Measurements from ENCODE around the gene TPMT.

Gene TPMT

DNA sequence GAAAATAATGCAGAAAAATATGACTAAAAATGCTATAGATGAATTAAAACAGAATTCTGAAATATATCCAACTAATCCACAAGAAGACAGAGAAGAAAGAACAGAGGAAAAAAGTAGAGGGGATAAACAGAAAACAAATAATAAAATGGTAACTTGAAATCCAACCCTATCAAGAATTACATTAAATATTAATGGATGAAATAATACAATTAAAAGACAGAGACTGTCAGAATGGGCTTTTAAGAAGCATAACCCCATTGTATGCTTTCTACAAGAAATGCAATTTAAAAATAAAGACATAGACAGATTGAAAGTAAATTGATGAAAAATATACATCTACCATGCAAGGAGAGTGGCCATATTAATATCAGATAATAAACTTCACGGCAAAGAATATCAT is 47.8 kb downstream of the TPMT start:
- no peak for DNase-seq

DNA sequence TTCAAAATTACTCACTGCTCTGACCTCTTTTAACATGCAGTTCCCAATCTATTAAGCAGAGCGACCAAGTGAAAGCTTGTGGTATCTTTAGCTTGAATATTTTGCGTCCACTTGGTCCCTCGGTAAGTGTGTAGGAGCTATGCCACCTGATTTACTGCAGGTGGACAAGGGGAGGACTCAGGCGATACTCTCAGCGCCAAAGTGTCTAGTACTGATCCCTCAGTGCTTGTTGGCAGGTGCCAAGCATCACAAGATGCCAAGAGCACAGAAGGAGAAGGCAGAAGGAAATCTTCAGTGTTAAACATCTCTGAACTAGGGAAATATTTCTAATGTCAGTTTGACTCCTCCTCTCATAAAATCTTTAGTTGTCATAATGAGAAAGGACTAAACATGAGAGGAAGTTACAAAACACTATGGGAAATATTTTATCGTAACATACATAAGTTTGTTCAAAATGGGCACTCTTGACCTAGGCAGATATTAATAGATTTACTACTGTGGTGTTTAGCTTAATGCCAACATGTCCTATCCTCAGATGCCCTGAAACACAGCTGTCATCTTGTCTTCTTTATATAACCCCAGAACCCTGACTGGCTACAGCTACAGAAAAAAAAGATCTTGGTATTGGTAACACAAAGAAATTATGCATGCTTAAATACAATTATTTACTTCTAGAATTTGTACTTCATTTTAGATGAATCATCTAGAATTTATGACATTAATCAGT is 51.9 kb downstream of the TPMT start:
- no peak for DNase-seq

DNA sequence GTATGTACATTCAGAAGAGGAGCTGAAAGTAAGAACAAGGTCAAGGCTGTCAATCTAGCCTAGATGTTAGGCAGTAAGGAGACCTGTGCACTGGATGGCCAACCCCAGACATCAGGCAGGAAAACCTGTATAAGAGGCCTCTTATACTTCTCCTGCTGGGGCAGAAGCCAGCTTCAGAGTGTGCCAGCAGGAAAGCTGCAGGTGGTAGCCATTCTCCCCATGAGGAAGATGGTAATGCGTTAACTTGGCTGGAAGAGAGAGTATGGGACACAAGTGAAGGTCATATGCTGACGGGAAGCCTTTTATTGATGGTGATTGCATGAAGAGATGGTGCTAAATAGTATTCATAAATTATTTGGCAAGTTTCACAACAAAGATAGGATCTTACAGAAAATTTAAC is 53.0 kb downstream of the TPMT start:
- DNase-seq: no peak

DNA sequence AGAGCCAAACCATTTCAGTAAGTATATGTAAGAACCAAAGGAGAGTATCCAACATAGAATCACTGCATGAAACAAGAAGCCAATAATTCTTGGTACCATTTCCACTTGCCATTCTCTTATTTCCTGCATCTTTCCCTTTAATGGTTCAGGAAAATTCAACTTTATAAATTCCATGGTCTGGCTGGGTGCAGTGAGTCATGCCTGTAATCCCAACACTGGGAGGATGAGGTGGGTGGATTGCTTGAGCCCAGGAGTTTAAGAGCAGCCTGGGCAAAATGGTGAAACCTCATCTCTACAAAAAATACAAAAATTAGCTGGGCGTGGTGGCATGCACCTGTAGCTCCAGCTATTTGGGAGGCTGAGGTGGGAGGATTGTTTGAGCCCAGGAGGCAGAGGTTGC is 53.6 kb downstream of the TPMT start:
- no peak for DNase-seq

DNA sequence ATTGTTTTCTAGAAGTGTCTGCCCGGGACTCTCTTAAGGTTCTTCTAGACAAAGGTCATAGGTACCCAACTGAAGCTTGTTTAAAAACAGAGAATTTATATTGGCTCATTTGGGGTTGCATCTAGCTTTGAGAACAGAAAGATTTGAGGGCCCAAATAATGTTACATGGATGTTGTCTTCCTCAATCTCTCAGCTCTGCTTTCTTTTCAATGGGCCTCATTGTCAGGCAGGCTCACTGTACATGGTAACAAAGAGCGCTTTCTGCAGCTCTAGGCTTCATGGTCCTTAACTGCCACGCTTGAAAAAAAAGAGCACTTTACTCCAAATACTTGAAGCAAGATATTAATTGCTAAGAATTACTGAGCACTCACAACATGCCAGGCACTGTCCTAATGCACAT is 54.6 kb downstream of the TPMT start:
- DNase-seq: no peak

- no peak for DNase-seq
These were observed 55.4 kb downstream of the TPMT start for GRCh38 chr6:18099511-18099910.

- DNase-seq: no peak
These were observed 58.5 kb downstream of the TPMT start for GRCh38 chr6:18096423-18096822.

- DNase-seq: no peak
These were observed 63.5 kb downstream of the TPMT start for GRCh38 chr6:18091382-18091781.

GRCh38 chr6:18090349-18090786 is 64.5 kb downstream of the TPMT start:
- DNase-seq: no peak

DNA sequence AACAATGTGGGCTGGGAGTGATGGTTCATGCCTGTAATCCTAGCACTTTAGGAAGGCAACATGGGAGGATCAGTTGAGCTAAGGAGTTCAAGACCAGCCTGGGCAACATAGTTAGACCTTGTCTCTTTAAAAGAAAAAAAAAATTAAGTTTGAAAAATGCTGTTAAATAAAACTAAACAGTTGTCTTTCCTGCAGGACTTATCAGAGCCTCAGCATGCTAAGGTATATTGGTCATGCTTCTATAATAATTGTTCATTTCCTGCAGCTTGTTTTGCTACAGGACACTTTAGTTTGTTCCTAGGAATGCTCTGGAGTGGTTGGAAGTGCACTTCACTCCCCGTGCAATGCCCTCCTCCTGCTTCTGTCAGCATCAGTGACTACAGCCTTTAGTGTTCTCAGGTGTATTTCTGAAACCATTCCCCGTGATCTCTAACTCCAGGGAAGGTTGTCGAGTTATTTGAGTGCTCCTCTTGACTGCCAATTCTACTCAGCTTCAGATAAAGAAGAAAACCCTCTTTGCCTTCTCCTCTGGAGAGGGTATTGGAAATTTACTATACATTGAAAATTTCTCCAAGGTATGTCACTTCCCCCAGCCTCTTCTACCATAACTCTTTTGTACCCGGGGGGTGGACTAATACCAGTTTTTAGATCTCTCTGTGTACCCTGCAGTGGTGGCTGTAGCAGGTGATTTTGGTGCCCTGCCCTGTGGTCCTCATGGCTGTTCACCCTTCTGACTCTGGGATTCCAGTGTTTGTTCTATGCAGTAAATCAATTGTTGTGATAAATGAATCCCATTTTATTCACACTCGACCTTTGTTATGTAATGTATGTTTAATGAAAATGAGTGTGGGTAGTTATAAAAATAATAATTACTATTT is 66.2 kb downstream of the TPMT start:
- DNase-seq: peak; percentile 35

- no peak for DNase-seq
These were observed 67.3 kb downstream of the TPMT start for GRCh38 chr6:18087396-18088165.

DNA sequence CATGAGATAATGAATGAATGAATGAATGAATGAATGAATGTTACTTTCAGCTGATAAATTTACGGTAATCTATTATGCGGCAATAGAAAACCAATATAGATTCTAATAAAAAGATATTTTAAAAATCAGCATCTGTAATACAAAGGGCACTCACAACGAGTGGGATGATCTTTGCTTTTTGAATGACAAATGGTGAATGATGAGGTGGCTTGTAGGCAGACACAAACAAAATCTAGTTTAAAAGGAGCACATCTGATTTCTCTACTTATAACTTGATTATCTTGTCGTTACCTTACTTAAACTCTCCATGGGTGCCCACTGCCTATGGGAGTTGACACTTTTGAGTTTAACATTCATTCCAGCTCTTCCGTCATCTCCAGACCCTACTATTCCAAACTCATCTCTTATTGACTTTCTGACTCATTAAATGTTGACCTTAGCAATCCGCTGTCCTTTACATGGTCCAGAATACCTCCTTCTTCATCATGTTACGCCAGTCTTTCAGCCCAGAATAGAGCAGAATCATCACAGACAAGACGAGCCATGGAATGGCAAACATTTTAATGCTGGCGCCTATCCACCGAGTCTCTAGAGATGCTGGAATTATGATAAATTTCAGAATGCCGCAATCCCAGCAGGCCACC is 73.7 kb downstream of the TPMT start:
- no peak for DNase-seq

DNA sequence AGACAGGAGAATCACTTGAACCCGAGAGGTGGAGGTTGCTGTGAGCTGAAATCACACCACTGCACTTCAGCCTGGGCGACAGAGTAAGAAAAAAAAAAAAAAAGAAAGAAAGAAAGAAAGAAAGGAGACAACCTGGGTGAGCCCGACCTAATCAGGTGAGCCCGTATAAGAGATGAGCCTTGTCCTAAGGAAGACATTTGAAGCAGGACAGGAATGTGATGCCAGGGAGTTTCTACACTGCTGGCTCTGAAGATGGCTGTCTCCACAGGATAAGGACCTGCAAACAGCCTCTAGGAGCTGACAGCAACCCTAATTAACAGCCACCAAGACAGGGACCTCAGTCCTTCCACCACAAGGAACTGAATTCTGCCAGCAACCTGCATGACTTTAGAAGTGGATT is 74.3 kb downstream of the TPMT start:
- DNase-seq: no peak

DNA sequence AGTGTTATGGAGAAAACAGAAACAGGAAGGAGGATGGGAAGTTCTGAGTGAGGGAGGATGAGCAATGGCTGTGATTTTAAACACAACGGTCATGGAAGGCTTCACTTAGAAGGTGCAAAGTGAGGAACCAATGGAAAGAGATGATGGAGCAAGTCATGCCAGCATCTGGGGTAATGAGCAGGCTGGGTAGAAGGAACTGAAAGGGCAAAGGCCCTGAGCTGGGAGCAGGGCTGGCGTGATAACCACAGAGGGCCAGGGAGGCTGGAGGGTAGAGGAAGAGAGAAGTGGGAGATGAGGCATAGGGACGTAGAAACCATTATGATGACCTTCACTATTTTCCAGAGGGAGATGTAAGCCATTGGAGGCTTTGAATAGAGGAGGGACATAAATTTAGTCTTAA is 76.0 kb downstream of the TPMT start:
- no peak for DNase-seq

Measured in NCI-H2029 treated with DMSO at 0.1 percent for 48 hours (cell line).